Body of pancreas (tissue), 4 donors: Measurements from ENCODE around the gene TESPA1. TPM values are rescaled to one million over a fixed set of nuclear protein-coding genes. Genes with fewer than 3 reads are reported as not detected.

Experiments used
- ATAC-seq: fragments of 150-250 bp; one replicate; pipeline ENCODE4 v1.9.1; 2016
- DNase-seq, 4 donors: peaks; one replicate each; pipeline ENCODE4 v3.0.0-alpha.2; 2019
- H3K27ac ChIP-seq, 4 donors: fragments of 200-600 bp; sonication (generic); 1 replicate in 3 of 4; 2 replicates in 1 of 4; pipeline versions ENCODE4 v1.5.1 to v1.6.1; 2016 to 2019; ENCODE audit warnings: mild to moderate bottlenecking in 1 of 4, mixed read lengths in 1 of 4, moderate library complexity in 1 of 4
- H3K27me3 ChIP-seq, 2 donors: fragments of 200-600 bp; sonication (generic); one replicate each; pipeline ENCODE4 v1.6.0; 2016; ENCODE audit warnings: mild to moderate bottlenecking in 1 of 2
- H3K36me3 ChIP-seq, 2 donors: fragments of 200-600 bp; sonication (generic); replicated peaks in 1 of 2; 2 replicates each; pipeline ENCODE4 v1.5.1; 2016; ENCODE audit warnings: low read depth in 2 of 2; ENCODE audit not compliant: insufficient read depth in 1 of 2
- H3K4me1 ChIP-seq: fragments of 200-600 bp; sonication (generic); one replicate; pipeline ENCODE4 v1.6.0; 2016
- H3K4me3 ChIP-seq, 2 donors: fragments of 200-600 bp; sonication (generic); 1 replicate in 1 of 2; 2 replicates in 1 of 2; pipeline ENCODE4 v1.5.1; 2016 to 2019
- H3K9me3 ChIP-seq, 3 donors: fragments of 200-600 bp; sonication (generic); 1 replicate in 2 of 3; 2 replicates in 1 of 3; pipeline ENCODE4 v1.5.1; 2016
- POLR2A ChIP-seq, 3 donors: fragments of 450-650 bp; IDR thresholded peaks; one replicate each; pipeline ENCODE4 v1.6.1; 2016; ENCODE audit warnings: antibody characterized with exemption in 3 of 3, mild to moderate bottlenecking in 2 of 3
- WGBS, 2 donors: methylation state at CpG; one replicate each; pipeline ENCODE4 v1.1.5; 2017; 5-methylcytosine and 5-hydroxymethylcytosine counted together
- intact Hi-C: fragments of 100-400 bp; cut with DNase I; formaldehyde crosslinking; loops from one replicate; pipeline ENCODE4 v1.15.1; 2023
- total RNA-seq, 2 donors: library from RNA; depleted of rRNA; stranded (reverse); fragments of >200 nt; gene quantifications; one replicate each; pipeline ENCODE4 v1.1.0, GENCODE V29; 2016
- TF ChIP-seq, protein P1 (sequence below), 7 experiments: fragments of 450-650 bp in 4 of 7; fragments of 200-600 bp in 3 of 7; sonication (generic) in 3 of 7; IDR thresholded peaks; one replicate each; pipeline ENCODE4 v1.5.1; 2016 to 2019; ENCODE audit warnings: antibody characterized with exemption in 7 of 7

The TESPA1 gene
- total RNA-seq, 2 donors from 2014 or later, result not detected

- H3K36me3 ChIP-seq, result no peaks in the 10 kb centered on the region
- WGBS, 2 donors, result 76 to 77% methylated on average over 3 of the region's 3 CpGs
- no peak for ATAC-seq
- H3K4me1 ChIP-seq, result no peaks in the 10 kb centered on the region
- no peak overlapping the region for H3K4me3 ChIP-seq
- H3K27me3 ChIP-seq, result no peaks in the 10 kb centered on the region
- H3K27ac ChIP-seq, result no peak overlapping the region
- no peak for DNase-seq
- TF ChIP-seq, protein P1, sequence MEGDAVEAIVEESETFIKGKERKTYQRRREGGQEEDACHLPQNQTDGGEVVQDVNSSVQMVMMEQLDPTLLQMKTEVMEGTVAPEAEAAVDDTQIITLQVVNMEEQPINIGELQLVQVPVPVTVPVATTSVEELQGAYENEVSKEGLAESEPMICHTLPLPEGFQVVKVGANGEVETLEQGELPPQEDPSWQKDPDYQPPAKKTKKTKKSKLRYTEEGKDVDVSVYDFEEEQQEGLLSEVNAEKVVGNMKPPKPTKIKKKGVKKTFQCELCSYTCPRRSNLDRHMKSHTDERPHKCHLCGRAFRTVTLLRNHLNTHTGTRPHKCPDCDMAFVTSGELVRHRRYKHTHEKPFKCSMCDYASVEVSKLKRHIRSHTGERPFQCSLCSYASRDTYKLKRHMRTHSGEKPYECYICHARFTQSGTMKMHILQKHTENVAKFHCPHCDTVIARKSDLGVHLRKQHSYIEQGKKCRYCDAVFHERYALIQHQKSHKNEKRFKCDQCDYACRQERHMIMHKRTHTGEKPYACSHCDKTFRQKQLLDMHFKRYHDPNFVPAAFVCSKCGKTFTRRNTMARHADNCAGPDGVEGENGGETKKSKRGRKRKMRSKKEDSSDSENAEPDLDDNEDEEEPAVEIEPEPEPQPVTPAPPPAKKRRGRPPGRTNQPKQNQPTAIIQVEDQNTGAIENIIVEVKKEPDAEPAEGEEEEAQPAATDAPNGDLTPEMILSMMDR (IDR thresholded peaks at IDR 0.05), result no peak
- no peak for TF ChIP-seq POLR2A (IDR thresholded peaks at IDR 0.05)
- intact Hi-C loops, result loop anchor here (10.0 kb wide), 2 partner anchors 200 to 230 kb away; no protein-coding TSS in a partner anchor
- H3K9me3 ChIP-seq, result no peaks in the 10 kb centered on the region
Measured at GRCh38 chr12:54954801-54955200, 29.8 kb downstream of the TESPA1 start.

- TF ChIP-seq POLR2A (IDR thresholded peaks at IDR 0.05), result no peak
- TF ChIP-seq, protein P1 (IDR thresholded peaks at IDR 0.05), result no peak
- Histone ChIP-seq H3K27ac (no peak overlapping the region), H3K4me3 (no peak overlapping the region), H3K36me3 (no peaks in the 10 kb centered on the region), H3K4me1 (no peaks in the 10 kb centered on the region), H3K27me3 (no peaks in the 10 kb centered on the region), H3K9me3 (no peaks in the 10 kb centered on the region)
- DNase-seq (no peak), ATAC-seq (no peak)
- intact Hi-C loops, result loop anchor here (10.0 kb wide), 2 partner anchors 199 to 229 kb away; no protein-coding TSS in a partner anchor
Measured at GRCh38 chr12:54954228-54954627, 30.3 kb downstream of the TESPA1 start.

- no peaks in the 10 kb centered on the region for H3K27me3 ChIP-seq
- H3K9me3 ChIP-seq, result no peaks in the 10 kb centered on the region
- WGBS, 2 donors, result 86 to 90% methylated on average over 1 of the region's 1 CpG
- no peak for ATAC-seq
- no peaks in the 10 kb centered on the region for H3K4me1 ChIP-seq
- no peaks in the 10 kb centered on the region for H3K36me3 ChIP-seq
- H3K27ac ChIP-seq, result no peak overlapping the region
- TF ChIP-seq, protein P1 (IDR thresholded peaks at IDR 0.05), result no peak
- no peak for TF ChIP-seq POLR2A (IDR thresholded peaks at IDR 0.05)
- intact Hi-C loops, result loop anchor here (10.0 kb wide), 2 partner anchors 195 to 225 kb away; no protein-coding TSS in a partner anchor
- no peak overlapping the region for H3K4me3 ChIP-seq
- DNase-seq, result no peak
Measured at GRCh38 chr12:54950071-54950727, 34.4 kb downstream of the TESPA1 start.

DNA sequence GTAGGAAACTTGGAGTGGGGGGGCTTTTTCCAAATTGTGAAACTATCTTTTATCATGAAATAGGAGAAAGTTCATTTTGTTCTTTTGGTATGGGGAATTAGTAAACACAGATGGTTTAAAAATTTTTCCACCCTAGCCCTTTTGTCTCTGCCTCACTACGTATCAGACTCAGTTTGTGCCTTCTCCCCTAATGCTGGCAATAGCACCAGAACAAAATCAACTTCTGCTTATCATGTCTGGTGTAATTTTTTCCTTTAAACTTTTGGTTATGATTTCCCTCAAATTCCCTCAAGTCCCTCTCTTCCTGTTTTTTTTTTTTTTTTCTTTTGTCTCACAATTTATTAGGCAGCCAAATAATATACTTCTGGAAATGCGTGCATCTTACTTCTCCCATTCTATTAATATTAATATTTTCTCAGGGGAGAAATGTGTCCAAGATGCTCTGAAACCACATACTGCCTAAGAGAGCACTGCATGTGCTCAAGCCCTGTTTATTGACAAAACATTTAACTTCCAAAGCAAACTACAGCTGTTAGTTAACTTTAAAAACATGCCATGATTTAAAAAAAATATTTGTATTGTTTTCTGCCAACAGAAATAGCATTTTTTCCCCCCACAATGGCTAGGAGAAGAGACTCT lies 35.4 kb downstream of the TESPA1 start:
- H3K27me3 ChIP-seq, result no peaks in the 10 kb centered on the region
- no peaks in the 10 kb centered on the region for H3K9me3 ChIP-seq
- no peaks in the 10 kb centered on the region for H3K4me1 ChIP-seq
- WGBS, 2 donors, result 64 to 75% methylated on average over 2 of the region's 2 CpGs
- H3K4me3 ChIP-seq, result no peak overlapping the region
- TF ChIP-seq, protein P1 (IDR thresholded peaks at IDR 0.05), result no peak
- no peak for TF ChIP-seq POLR2A (IDR thresholded peaks at IDR 0.05)
- intact Hi-C loops, result no loop called here
- ATAC-seq (no peak), DNase-seq (no peak)
- no peak overlapping the region for H3K27ac ChIP-seq
- H3K36me3 ChIP-seq, result no peaks in the 10 kb centered on the region
